ENCODE data around the gene TMEM60.
"Not testable (repeated sequence)": the region's sequence is repeated elsewhere in the genome, so short reads cannot be mapped to it uniquely, and the experiment has no call there.

The TMEM60 gene, protein sequence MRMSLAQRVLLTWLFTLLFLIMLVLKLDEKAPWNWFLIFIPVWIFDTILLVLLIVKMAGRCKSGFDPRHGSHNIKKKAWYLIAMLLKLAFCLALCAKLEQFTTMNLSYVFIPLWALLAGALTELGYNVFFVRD

DNA sequence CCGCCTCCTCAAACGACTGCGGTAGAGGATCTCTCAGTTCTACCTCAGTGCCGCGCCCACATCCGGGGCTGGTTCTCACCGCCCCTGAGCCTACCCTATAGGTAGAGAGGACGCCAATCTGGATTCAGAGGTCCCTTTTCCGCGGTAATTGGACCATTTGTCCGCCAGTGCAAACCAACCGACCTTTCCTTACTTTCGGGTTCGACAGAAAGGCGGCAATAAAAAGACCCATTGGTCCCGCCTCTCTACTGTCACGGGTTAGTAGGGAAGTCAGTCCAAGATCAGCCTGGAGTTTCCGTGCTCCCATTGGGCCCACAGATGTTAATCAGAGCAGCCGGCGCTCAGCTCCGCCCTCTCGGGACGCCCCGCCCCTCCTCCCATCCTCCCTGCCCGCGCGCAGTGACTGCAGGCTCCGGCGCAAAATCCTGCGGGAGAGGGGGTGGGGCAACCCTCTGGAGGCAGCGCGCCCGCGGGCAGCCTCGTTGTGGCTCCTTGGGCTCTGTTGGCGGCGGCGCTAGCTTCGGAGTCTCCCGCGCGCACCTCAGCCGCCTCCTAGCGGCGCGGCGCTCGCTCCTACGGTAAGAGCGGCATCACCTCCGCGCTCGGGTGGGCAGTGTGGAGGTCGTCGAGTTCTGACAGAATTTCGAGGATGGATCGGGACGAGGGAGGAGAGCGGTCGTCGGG lies at the start of gene TMEM60, which contains the start of gene PHTF2:
Gene TMEM60, minus strand, starts transcription at position 41 of the 684 bp plus-strand sequence. CDS start 4,061 bp downstream, outside the sequence.
Gene PHTF2, plus strand, starts transcription at position 380 of the 684 bp plus-strand sequence.
- peak; percentile 95 for DNase-seq

DNA sequence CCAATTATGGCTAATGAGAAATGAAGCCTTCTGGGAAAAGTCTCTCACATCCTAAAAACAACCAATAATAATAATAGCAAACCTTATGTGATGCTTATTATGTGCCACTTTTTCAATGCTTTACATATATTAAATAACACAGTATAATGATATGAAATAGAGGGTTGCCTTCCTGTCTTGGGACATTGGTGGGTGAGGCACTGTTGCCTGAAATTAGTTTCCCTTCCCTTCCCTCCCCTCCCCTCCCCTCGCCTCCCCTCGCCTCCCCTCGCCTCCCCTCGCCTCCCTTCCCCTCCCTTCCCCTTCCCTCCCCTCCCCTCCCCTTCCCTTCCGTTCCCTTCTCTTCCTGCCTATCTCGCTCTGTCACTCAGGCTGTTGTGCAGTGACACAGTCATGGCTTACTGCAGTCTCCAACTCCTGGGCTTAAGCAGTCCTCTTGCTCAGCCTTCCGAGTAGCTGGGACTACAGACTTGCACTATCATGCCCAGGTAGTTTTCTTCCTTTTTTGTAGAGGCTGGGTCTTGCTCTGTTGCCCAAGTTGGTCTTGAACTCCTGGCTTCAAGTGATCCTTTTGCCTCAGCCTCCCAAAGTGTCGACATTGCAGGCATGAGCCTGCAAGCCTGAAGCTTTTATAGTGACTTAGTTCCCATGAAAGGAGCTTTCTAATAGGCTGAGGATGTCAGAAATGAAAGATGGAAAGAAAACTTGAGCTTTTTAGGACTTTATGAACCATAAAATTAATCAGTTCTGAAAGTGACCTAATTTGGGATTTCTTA lies 48.3 kb upstream of the TMEM60 start:
- DNase-seq: no peak

DNA sequence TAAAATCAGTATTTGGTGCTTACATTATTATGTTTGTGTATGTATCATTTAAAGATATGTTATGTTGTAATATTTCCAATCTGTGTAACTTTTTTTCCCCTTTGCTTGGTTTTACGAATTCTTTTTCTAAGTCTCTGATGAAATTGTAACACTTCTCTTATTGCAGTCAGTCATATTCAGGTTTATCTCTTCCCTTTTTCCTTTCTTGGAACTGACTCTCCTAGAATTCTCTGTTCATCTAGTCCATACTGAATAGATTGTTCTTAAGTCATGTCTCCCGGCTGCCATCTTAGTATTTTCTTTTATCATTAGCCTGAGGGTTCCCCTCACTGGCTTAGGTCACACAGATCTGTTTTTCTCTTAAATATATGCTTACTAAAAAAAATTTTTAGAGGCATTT lies 45.0 kb upstream of the TMEM60 start:
- DNase-seq: no peak

DNA sequence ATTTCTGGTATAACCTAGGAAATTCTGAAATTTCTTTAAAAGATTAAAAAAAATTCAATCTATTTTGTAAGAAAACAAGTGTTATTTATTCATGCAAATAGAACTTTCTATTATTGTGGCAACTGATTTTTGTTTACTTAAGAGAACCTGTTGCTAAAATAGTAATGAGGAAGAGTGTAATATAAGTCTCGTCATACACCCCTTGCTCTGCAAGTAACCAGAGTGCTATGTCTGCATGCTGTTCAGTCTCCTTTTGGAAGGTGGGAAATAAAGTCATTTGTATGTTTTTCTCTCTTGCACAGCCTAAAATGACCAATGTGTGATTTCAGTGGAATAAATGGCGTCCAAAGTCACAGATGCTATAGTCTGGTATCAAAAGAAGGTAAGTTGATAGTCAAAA lies 41.7 kb upstream of the TMEM60 start:
- no peak for DNase-seq

DNA sequence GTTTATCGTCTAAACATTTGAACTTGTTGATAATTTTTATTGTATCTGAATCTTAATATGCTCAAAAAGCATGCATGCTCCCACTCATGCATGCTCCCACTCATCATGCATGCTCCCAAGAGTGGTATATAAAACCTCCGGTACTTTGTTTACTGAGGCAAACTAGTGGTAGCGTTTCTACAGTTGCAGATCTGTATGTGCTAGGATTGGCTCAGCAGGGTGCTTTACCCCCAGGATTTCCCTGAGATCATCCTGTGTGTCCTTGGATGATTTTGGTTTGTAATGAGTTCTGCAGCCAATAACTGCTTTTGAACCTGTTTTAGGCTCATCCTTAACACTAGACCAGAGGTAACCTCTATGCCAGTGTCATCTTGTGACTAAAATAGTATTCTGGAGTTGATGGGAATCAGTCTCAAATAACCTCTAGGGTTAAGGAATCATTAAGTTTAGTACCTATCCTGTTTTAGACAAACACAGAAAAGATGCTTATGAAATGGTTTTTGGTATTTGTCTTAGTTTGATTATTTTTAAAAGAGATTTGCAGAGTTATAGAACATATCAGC lies 40.8 kb upstream of the TMEM60 start:
- DNase-seq: no peak

DNA sequence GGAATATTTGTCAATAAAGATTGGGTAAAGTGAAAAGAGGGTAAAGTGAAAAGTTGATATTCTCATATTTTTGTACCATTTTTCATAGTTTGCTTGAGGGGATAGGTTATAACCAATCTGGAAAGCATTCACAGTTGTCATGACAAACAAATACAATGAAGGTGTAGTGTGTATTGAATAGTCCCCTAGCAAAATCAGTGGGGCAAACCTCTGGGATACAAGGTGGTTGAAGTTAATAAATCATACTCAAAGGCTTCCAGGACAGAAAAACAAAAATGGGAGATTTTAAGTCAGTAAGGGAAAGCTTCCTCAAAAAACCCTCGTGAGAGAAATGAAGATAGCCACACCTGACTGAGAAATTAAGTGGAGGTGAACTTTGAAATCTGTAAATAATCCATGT lies 39.7 kb upstream of the TMEM60 start:
- no peak for DNase-seq

DNA sequence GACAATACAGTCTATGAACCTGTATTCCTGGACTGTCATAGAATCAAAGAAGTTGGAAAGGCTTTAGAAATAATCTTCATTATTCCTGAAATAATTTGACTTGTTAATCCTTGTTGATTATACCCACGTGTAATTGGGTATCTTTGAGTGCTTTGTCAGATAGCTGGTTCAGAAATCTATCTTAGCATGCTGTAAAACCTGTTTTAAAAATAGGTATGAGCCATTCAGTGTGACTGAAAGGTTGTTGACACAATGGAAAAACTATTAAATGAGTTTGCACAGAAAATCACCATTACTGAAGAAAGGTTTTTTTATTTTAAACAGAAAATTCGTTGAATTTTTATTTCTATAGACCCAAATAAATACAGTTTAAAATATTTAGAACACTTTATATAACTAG lies 39.0 kb upstream of the TMEM60 start:
- DNase-seq: no peak

DNA sequence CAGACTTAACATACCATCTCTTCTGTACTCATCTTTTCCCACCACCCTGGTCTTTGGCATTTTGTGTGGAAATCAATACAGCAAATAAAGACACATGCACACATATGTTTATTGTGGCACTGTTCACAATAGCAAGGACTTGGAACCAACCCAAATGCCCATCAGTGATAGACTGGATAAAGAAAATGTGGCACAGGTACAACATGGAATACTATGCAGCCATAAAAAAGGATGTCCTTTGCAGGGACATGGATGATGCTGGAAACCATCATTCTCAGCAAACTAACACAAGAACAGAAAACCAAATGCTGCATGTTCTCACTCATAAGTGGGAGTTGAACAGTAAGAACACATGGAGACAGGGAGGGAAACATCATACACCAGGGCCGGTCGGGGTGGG lies 38.2 kb upstream of the TMEM60 start:
- not testable (repeated sequence) for DNase-seq

DNA sequence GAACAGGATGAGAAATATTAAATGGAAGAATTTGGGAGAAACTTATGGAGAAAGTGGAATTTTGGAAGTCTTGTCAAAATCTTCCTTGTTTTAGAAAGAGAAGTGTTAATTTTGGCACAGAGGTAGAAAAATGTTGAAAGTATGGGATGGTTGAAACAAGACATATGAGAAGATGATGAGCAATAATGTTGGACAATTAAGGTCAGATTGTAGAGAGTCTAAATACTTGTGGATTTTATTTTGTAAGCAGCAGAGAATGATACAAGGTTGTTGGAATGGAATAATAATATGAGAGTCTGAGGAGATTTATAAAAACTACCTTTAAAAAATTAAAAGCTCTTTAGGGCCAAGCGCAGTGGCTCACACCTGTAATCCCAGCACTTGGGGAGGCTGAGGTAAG lies 34.9 kb upstream of the TMEM60 start:
- DNase-seq: no peak

DNA sequence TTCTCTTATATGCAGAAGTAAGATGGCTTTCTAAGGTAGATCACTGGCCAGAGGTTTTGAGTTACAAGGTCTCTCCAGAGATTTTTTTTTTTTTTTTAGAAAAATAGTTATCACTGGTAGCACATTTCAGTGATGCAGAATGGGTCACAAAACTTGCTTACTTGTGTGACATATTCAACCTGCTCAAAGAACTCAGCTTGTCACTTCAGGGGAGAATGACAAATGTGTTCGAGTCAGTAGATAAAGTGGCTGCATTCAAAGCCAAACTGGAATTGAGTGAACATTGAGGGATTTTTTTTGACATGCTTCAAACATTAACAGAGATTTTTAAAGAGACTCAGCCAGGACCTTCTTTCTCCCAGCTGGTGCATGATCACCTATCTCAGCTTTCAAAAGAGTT lies 33.7 kb upstream of the TMEM60 start:
- DNase-seq: no peak

DNA sequence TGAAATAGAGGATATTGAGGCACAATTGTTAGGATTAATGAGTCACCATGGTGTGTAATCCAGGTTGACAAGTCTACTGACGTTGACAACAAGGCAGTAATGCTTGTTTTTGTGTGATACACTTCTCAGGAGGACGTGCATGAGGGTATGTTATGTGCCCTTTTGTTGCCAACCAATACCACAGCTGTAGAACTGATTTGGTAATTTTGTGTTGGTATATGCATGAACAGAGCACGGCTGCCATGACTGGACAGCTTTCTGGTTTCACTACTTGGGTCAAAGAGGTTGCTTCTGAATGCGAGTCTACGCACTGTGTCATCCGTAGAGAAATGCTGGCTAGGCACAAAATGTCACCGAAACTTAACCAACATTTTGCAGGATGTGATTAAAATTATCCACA lies 33.2 kb upstream of the TMEM60 start:
- no peak for DNase-seq

DNA sequence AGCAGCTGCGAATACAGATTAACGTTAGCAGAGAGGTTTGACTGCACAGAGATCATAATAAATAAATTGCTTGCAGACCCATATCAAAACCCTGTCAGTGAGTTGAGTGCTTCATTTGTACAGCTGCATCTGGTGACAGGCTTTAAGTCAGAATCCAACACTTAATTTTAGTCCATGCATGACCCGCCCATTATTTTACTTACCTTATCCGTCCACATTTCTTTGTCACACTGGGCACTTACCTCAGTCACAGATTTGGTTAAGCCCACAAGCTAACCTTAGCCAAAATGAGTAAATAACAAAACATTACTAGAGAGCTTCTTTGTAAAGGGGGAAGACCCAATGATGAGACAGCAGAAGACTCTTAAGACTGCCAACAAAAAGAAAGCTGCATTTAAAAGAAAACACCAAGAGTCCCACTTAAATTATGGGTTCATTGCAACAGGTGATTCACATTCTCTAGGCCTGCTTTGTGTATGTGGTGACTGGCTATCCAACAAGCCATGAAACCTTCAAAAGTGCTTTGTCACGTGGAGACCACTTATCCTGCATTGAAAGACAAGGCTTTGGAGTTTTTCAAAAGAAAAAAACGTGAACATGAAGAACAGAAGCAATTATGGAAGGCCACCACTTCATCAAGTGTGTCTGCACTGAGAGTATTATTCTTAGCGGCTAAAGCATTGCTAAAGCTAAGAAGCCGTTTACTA lies 32.6 kb upstream of the TMEM60 start:
- DNase-seq: no peak

DNA sequence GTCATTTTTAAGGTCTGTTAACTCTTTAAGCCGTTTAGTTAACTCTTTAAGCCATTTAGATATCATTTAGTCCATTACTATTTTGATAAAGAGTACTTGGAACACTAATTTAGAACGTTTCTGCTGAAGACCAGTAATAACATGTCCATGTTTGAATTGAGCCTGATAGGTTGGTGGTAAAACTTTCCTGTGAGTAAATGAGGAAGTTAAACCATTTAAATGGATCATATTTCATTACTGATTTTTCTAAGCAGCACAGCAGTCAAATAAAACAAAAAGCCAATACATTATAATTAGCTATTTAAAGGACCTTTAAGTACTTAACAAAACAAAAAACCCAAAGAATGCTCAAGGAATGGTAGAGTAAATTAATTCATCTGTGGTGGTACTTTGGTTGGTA lies 29.8 kb upstream of the TMEM60 start:
- no peak for DNase-seq

DNA sequence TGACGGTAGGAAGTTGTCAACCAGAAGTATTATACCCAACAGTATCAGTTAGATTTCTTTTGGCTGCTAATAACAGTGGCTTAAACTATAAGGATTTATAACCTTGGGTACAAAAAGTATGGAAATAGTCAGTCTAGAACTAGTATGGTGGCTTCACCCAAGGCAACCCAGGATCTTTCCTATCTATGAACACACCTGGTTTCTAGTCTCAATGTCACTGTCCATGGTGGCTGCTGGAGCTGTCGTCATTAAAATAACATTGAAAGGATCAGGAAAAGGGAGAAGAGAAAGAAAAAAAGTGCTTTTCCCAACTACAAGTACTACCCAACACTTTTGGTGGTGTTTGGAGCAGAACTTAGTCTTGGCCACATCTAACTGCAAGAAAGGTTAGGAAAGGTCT lies 28.1 kb upstream of the TMEM60 start:
- DNase-seq: no peak

DNA sequence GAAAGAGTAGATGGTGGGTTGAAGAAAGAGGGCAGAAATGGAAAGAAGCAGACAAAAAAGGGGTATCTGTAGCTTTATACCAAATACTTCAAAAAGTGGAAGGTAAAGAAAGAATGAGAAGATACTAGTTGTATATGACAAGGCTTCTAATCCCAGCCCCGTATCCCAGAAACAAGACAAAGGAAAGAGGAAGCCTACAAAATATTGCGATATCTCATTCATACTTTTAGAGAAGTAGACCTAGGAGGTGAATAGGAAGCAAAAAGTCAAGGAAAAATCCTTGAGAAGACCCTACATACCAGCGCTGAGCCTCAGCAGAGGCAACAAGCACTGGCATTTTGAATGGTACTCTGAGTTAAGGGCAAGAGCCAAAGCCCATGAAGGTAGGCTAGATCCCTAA lies 26.9 kb upstream of the TMEM60 start:
- DNase-seq: no peak

DNA sequence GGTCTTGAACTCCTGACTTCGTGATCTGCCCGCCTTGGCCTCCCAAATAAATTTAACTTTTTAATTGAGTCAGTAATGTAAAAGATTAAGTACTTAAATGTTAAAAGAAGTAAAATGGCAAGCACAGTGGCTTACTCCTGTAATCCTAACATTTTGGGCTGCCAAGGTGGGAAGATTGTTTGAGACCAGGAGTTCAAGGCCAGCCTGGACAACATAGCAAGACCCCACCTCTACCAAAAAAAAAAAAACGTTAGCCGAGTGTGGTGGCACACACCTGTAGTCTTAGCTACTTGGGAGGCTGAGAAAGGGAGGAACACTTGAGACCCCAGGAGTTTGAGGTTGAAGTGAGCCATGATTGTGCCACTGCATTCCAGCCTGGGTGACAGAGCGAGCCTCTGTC lies 26.4 kb upstream of the TMEM60 start:
- DNase-seq: no peak

DNA sequence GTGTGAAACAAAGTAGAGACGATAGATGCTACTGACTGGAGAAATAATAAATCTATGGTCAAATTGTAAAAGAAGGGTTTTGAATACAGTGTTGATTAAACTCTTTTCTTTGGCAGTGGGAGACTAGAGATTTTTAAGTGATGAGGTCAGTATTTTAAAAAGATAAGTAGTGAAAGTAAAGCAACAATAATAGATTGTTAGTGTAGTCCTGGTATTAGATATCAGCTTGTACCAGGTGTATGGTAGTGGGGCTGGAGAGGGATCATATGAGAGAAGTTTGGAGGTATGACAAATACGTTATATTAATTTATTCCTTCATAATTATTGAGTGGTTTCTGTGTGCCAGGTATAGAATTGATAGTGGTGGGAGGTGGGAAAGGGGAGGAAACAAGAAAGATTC lies 25.6 kb upstream of the TMEM60 start:
- DNase-seq: no peak

DNA sequence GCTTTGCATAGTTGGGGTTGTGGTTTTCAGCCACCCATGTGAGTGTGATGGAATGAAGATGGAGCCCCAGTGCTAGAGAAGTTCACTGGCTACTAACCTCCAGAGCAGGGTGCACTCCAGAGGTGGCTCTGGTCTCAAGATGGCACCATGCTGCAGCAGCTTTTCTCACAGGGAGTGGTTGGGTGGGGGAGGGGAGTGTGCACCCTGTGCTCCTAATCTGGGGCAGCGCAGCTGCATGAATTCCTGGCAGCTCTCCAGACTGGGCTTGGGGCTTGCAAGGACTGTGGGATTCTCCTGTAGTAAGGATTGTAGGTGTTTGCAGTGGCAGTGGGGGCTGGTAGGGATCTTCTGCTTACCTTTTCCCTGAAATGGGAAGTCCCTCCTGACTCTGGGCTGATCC lies 24.0 kb upstream of the TMEM60 start:
- DNase-seq: no peak

DNA sequence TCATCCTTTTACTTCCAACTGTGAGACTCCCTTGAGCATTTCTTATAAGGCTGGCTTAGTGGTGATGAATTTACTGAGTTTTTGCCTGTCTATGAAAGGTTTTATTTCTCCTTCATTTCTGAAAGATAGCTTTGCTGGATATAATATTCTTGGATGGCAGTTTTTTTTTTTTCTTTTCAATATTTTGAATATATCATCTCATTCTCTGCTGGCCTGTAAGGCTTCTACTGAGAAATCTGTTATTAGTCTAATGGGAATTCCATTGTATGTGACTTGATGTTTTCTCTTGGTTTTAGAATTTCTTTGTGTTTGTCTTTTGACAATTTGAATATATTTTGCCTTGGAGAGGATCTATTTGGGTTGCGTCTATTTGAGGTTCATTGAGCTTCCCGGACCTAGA lies 22.7 kb upstream of the TMEM60 start:
- no peak for DNase-seq

DNA sequence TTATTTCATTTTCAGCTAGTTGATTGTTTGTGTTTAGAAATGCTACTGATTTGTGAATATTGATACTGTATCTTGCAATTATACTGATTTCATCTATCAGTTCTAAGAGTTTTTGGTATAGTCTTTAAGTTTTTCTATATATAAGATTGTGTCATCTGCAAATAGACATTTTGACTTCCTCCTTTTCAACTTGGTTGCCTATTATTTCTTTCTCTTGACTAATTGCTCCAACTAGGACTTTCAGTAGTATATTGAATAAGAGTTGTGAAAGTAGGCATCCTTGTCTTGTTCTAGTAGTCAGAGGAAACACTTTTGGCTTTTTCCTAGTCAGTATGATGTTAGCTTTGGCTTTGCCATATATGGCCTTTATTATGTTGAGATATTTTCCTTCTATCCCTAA lies 20.8 kb upstream of the TMEM60 start:
- DNase-seq: no peak

DNA sequence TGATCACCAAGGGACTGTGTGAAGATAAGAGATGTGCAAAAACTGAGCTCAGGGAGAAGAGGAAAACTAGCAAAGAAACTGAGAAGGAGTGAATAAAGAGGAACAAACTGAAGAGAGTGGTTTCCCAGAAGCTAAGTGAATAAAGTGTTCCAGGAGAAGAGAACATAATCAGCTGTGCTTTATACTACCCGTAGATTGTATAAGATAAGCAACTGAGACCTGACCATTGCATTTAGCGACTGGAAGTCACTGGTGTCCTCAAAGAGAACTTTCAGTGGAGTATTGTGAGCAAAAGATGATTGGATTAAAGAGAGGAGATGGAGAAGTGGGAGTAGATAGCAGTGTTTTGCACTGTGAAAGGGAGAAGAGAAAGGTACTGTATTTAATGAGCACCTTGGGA lies 14.9 kb upstream of the TMEM60 start:
- no peak for DNase-seq

DNA sequence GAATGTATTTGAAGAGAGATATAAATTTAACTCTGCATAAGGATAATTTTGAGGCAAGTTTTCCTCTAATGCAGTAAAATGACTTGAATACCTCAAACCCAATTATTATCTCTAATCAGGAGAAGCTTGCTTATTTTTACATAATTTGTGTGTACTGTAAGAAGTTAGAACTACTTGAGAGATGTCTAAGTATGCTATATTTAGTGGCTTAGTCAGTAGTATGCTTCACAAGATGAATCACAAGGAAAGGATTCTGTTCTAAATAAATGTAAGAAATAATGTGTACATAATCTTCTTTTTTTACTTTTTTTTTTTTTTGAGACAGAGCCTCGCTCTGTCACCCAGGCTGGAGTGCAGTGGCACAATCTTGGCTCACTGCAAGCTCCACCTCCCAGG lies 14.1 kb upstream of the TMEM60 start:
- no peak for DNase-seq

DNA sequence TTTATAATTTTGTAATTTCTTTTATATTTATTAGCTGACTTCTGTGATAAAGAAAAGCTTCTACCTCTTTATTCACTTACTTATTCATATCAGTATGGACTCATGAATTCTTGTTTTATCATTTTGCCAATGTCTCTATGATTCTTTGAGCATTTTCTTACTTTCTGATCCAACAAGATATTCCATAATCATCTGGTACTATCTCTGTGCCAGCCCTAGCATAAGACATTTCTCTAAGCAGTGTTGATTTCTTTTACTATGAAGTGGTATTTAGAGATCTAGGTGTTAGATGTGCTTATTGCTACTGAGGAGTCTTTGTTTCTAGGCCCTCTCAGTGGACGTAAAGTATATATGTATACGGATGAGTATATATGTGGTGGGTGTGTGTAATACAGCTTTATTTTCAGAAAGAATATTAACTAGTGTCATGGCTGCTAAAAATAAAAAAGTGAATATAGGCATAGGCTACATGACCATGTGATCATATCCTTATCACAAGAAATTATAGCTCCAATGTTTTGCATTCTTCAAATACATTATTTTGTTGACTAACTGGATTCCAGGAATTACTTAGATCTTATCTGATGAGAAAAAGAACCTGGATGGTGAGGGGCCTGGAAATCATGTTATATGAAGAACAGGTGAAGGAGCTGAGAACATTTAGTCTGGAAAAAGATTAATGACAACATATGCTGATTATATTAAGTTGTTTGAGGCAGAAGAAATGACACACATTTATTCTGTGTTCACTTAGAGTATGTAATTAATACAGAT lies 13.5 kb upstream of the TMEM60 start:
- DNase-seq: no peak
